GM19438 (cell line): Measurements from ENCODE around the gene IGSF21.

Experiments
- ATAC-seq: cut with Tn5 transposase; IDR thresholded peaks from one replicate; pipeline ENCODE4 v1.9.1; 2021; ENCODE audit warnings: low read depth; ENCODE audit not compliant: unreplicated experiment

IGSF21 gene

GRCh38 chr1:18093646-18094045, 14.0 kb upstream of the IGSF21 start:
- ATAC-seq, result no peak

- ATAC-seq, result no peak
Observed at GRCh38 chr1:18094096-18094495, 13.5 kb upstream of the IGSF21 start.

- no peak for ATAC-seq
Observed at GRCh38 chr1:18097206-18097605, 10.4 kb upstream of the IGSF21 start.

- no peak for ATAC-seq
Observed at GRCh38 chr1:18099026-18099425, 8.6 kb upstream of the IGSF21 start.

- ATAC-seq, result no peak
Observed at GRCh38 chr1:18100060-18100459, 7.5 kb upstream of the IGSF21 start.

GRCh38 chr1:18100491-18101063, 7.0 kb upstream of the IGSF21 start:
- ATAC-seq, result no peak

GRCh38 chr1:18101508-18101907, 6.1 kb upstream of the IGSF21 start:
- ATAC-seq, result no peak

- ATAC-seq, result no peak
Observed at GRCh38 chr1:18103788-18104421, 3.7 kb upstream of the IGSF21 start.

GRCh38 chr1:18104546-18105100, 3.0 kb upstream of the IGSF21 start:
- ATAC-seq, result no peak

GRCh38 chr1:18105196-18105595, 2.4 kb upstream of the IGSF21 start:
- no peak for ATAC-seq

GRCh38 chr1:18108299-18109057, 880 bp downstream of the IGSF21 start:
- ATAC-seq, result no peak

GRCh38 chr1:18109058-18109755, 1.6 kb downstream of the IGSF21 start:
- ATAC-seq, result no peak

- ATAC-seq, result no peak
Observed at GRCh38 chr1:18109756-18110597, 2.4 kb downstream of the IGSF21 start.

- ATAC-seq, result no peak
Observed at GRCh38 chr1:18110598-18110939, 3.0 kb downstream of the IGSF21 start.

- no peak for ATAC-seq
Observed at GRCh38 chr1:18110968-18111367, 3.4 kb downstream of the IGSF21 start.

GRCh38 chr1:18111605-18112297, 4.2 kb downstream of the IGSF21 start:
- no peak for ATAC-seq

GRCh38 chr1:18112611-18113010, 5.0 kb downstream of the IGSF21 start:
- no peak for ATAC-seq

GRCh38 chr1:18114726-18115410, 7.3 kb downstream of the IGSF21 start:
- ATAC-seq, result no peak

GRCh38 chr1:18116777-18117176, 9.2 kb downstream of the IGSF21 start:
- ATAC-seq, result no peak
